Fibroblast of skin of scalp (primary cell): Measurements from ENCODE around the gene MPP1. TPM values are rescaled to one million over a fixed set of nuclear protein-coding genes. Genes with fewer than 3 reads are reported as not detected.
"Not testable (repeated sequence)": the region's sequence is repeated elsewhere in the genome, so short reads cannot be mapped to it uniquely, and the experiment has no call there.

ENCODE experiments used
- DNase-seq: peaks from one replicate; pipeline ENCODE4 v3.0.0-alpha.2; 2013
- polyA plus RNA-seq, 2 experiments: library from polyadenylated mRNA; unstranded; fragments of 120-200 nt; gene quantifications; one replicate each; pipeline ENCODE4 v1.2.1, GENCODE V29; 2013; ENCODE audit not compliant: insufficient read length in 2 of 2

MPP1 gene
- polyA plus RNA-seq (2013, experiment 1 of 2; ENCODE audit: insufficient read length), result 12.7 TPM
- 12.6 TPM for polyA plus RNA-seq (2013, experiment 2 of 2; ENCODE audit: insufficient read length)

DNA sequence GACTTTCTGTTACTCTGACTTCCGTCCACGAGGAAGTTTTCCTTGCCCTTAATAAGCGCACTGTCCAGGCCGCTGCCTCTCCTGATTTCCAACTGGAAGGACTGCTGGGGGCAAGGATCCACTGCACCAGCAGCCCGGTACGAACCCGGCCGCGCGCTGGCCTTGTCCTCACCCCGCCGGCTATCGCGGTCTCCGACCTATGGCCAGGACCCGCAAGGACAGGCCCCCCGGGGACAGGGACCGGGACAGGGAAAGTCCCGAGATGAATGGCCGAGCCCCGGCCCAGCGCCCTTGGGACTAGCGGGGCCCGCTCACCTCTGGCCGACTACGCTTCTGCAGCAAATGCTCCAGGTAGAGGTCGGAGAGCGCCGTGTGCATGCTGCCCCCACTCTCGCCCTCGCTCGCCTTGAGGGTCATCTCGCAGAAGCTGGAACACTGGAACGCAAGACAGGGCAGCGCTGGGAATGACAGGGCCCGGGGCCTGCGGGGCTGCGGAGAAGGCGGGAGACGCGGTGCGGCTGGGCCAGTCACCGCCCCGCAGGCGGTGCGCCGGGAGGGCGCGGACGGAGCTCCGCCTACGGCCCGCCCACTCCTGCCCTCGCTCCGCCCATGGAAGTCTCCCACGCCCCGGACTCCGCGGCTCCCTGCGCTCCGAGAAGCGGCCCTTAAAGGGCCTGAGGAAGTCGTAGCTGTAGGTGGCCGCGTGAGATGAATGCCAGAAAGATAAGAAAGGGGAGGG, at the start of gene MPP1:
TSS of gene MPP1 (minus strand) at position 529 of the 739 bp plus-strand sequence. CDS start at position 417, 112 bp downstream.
- DNase-seq, result peak; percentile 66

GRCh38 chrX:154850957-154851611, 45.8 kb upstream of the MPP1 start:
- DNase-seq, result no peak

- DNase-seq, result peak; percentile 61
These were observed 35.6 kb upstream of the MPP1 start for GRCh38 chrX:154840856-154841255.

- DNase-seq, result no peak
These were observed 30.9 kb upstream of the MPP1 start for GRCh38 chrX:154836163-154836562.

GRCh38 chrX:154834562-154834961, 29.3 kb upstream of the MPP1 start, which contains the start of gene SMIM9:
Gene SMIM9 (minus strand): TSS chrX:154834662. CDS start chrX:154830856, 3,806 bp downstream.
- no peak for DNase-seq

DNA sequence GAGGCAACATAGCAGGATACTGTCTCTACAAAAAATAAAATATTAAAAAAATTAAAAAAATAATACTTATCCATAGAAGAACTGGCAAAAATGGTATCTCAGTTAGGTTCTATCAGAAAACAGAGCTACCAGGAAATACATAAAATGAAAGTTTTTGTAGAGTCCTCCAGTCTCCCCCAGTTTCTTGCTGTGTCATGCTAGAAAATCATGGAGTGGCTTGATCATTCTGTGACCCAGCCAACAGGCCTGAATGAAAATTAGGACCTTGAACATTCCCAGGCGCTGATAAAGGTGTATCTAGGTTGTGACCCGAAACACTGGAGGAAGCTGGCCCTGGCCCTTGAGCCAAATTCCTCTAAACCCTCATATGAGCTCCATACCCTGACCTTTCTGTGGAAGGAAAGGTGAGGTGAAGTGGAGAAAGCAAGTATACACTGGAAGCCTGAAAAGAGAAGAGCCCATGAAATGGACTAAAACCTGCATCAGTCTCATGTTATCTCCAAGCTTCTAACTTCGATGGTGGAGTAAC, 28.5 kb upstream of the MPP1 start:
- no peak for DNase-seq

DNA sequence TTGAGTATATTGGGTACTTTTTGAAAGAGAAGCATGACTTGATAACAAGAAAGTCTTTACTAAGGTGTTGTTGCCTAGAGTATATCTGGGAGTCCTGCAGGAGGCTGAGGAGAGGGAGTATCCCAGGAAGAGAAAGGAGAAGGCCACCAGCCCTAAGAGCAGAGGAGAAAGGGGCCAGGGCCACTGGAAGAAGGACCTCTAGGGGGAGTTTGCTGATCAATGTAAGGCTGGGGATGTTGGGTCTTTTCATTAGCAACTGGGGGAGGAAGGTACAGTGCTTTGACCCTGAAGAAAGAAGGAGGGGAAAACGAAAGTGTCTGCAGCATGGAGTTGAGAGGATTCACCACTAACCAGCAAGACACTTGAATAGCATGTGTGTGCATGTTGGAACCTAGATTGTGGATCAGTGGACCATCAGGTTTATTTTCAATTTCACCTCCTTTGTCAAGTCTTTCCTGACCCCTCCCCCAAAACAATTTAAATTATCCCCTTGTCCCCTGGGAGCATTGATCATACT, 24.7 kb upstream of the MPP1 start:
- DNase-seq, result no peak

DNA sequence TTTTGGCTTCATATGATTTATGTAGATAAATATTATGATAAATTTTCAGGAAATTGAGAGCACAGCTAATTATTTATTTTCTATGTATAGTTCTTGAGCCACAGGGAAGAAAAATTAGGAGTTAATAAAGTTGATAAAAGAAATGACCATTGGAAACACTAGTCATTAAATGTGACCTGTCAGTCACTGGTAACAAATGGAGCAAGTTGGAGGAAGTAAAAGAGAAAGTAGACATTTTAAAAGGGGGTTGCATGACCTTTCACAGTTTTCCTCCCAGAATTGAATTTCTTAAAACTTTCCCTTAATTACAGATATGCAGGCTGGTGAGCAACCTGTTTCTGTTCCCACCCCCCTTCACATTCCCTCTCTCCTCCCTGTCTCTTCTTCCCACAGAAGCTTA, 23.8 kb upstream of the MPP1 start:
- no peak for DNase-seq

DNA sequence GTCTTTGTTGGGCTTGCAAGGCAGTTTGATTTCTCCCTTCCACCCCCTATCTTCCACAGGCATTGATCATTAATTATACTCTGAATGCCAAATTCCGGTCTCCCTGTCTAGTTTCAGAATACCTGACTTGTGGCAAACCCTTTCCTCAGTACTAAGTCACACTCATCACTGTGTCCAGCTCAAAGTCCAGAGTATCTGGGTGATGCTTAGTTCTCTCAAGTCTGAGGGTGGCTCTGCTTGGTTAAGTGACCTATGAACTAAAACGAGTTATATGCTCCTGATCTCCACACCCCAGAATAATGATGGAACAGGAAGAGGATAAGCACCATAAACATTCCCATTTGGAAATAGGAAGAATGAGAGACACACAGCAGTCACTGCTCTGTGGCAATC, 22.7 kb upstream of the MPP1 start:
- DNase-seq, result no peak

DNA sequence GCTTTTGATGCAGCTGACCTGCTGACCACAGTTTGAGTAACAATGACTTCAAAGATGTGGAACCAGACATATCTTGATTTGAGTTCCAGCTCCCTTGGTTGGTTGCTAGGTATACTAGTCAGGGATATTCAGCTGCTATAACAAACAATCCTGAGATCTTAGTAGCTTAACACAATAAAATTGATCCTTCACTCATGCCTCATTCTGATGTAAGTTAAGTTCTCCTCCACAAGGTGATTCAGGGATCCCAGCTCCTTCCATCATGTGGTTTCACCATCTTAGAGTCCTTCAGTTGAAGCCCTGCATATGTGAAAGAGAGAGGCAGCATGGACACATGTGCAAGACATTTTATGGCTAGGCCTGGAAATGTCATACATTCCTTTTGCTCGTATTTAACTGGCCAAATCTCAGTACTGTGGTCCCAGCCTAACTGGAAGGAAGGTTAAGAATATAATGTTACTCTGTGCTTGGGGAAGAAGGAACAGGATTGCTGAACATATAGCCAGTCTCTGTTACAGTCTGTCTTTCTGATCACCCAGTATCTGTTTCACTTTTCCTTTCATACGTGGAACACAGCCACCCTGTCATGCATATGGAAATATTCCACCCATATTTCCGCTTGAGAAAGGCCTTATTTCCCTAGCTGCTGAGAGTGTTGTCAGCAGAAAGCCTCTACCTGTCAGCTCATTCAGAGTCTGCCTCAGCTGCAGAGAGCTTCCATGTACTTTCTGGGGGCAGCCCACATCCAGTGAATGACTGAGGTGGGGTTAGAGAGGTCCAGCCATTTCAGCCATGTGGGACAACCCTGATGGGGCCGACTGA, 22.1 kb upstream of the MPP1 start:
- no peak for DNase-seq

- not testable (repeated sequence) for DNase-seq
These were observed 20.3 kb upstream of the MPP1 start for GRCh38 chrX:154825586-154825985.

GRCh38 chrX:154824638-154825037, 19.4 kb upstream of the MPP1 start:
- no peak for DNase-seq

GRCh38 chrX:154822029-154822428, 16.7 kb upstream of the MPP1 start:
- no peak for DNase-seq

- no peak for DNase-seq
These were observed 16.2 kb upstream of the MPP1 start for GRCh38 chrX:154821523-154821922.

DNA sequence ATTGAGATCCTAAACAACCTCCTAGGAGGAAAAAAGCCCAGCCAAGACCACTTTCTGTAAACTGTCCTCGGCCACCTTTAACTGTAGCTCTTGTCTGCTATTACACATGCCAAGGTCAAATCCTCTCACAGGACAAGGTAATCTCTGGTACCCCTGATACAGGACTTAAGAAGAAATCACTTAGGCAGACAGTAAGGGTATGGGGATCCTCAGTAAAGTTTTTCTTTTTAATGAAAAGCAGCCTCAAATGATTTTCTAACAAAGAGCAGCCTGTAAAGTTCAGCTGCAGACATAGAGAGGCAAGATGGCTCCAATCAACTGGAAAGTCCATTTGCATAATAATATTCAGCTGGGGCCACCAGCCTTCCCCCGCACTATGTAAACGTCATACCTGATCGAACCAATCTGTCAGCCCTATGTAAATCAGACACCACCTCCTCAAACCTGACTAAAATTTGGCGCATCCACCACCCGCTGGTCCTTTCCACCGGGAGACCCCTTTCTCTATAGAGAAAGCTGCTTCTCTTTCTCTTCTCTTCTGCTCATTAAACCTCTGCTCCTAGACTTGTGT, 14.6 kb upstream of the MPP1 start:
- DNase-seq, result no peak

- DNase-seq, result no peak
These were observed 13.9 kb upstream of the MPP1 start for GRCh38 chrX:154818916-154819770.

DNA sequence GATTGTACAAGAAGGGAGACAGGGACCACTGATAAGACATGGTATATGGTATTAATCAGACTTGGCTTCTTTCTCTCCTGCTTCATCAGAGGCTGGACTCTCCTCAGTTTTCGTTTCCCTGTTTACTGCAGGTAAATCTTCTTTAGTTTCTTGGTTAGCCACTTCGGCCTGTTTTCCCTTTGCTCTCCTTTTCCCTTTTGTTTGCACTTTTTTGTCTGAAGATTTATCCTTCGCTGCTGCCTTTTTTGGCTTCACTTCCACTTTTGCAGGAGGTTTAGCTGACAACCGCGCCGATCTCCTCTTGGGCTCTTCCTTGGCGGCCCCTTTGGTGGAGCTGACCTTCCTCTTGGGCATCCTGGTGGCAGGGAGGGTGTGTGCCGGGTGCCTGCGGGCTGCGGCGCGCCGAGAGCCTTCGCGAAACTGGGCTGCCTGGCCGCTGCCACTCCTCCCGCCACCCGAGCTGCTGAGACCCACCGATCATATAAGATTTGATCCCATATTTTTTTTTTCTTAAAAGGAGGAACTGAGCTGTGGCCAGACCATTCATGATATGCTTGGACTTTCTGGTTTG, 11.8 kb upstream of the MPP1 start:
- DNase-seq, result not testable (repeated sequence)

- DNase-seq, result not testable (repeated sequence)
These were observed 11.1 kb upstream of the MPP1 start for GRCh38 chrX:154816326-154816898.

- no peak for DNase-seq
These were observed 10.1 kb upstream of the MPP1 start for GRCh38 chrX:154815274-154815818.

GRCh38 chrX:154813801-154814200, 8.5 kb upstream of the MPP1 start:
- no peak for DNase-seq
